H1 (cell line): ENCODE measurements around the gene SLC13A4.

Experiments used
- POLR2A ChIP-seq, 2 experiments: IDR thresholded peaks; 1 replicate in 1 of 2; 2 replicates in 1 of 2; pipeline ENCODE4 v1.6.1; 2011; ENCODE audit warnings: low read depth in 2 of 2, low read length in 2 of 2, mild to moderate bottlenecking in 2 of 2; ENCODE audit errors: control extremely low read depth in 1 of 2
- RBBP5 ChIP-seq: IDR thresholded peaks from 2 replicates; pipeline ENCODE4 v1.7.1; 2012; ENCODE audit warnings: low read depth, mild to moderate bottlenecking, inconsistent platforms, low read length, moderate library complexity, borderline replicate concordance
- TF ChIP-seq, protein P1 (sequence below): IDR thresholded peaks from 2 replicates; pipeline ENCODE4 v1.6.1; 2012; ENCODE audit warnings: inconsistent platforms

DNA sequence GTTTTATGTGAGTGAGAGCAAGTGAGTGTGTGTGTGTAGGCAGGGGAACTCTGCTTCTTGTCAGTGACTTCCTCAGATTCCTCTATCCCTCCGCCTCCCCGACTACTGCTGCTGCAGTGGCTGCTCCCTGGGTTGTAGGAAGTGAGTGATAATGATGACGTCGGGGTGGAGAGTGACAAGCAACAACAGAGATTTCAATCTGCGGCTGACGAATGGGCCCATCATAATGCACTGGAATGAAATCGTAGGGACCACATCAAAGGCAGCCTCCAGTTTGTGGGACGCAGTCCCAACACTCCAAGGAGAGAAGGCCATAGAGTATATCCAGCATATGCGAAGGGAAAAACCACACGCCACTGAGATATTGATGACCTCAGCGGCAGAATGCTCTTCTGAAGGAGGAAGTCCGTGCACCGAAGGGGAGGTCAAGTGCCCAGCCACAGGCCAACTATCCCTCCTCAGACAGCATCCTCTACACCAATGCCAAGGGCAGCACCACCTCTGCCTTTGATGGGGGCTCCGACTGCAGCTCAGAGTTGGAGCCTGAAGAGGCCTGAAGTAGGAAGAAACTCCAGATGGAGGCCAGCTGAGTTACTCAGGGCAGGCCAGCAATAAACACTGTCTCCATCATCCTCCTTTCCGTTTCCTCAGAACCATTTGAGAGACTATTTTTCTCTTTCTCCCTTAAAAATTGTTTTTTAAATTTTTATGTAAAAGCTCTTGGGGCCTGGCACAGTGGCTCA is 77.0 kb downstream of the SLC13A4 start:
- TF ChIP-seq, protein P1, sequence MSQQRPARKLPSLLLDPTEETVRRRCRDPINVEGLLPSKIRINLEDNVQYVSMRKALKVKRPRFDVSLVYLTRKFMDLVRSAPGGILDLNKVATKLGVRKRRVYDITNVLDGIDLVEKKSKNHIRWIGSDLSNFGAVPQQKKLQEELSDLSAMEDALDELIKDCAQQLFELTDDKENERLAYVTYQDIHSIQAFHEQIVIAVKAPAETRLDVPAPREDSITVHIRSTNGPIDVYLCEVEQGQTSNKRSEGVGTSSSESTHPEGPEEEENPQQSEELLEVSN: no peak
- no peak for TF ChIP-seq POLR2A (IDR thresholded peaks at IDR 0.05; ENCODE audit: control extremely low read depth in 1 of 2, low read depth in 2 of 2, low read length in 2 of 2)
- TF ChIP-seq RBBP5: no peak
